ENCODE results near the gene SLC4A4.

GRCh38 chr4:71304289-71304850 is 34.5 kb upstream of the SLC4A4 start:
- TF ChIP-seq, protein P1, sequence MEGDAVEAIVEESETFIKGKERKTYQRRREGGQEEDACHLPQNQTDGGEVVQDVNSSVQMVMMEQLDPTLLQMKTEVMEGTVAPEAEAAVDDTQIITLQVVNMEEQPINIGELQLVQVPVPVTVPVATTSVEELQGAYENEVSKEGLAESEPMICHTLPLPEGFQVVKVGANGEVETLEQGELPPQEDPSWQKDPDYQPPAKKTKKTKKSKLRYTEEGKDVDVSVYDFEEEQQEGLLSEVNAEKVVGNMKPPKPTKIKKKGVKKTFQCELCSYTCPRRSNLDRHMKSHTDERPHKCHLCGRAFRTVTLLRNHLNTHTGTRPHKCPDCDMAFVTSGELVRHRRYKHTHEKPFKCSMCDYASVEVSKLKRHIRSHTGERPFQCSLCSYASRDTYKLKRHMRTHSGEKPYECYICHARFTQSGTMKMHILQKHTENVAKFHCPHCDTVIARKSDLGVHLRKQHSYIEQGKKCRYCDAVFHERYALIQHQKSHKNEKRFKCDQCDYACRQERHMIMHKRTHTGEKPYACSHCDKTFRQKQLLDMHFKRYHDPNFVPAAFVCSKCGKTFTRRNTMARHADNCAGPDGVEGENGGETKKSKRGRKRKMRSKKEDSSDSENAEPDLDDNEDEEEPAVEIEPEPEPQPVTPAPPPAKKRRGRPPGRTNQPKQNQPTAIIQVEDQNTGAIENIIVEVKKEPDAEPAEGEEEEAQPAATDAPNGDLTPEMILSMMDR (IDR thresholded peaks at IDR 0.05; ENCODE audit: borderline replicate concordance, extremely low read depth, low read length, poor library complexity, severe bottlenecking) = no peak
- TF ChIP-seq EZH2 (IDR thresholded peaks at IDR 0.05; ENCODE audit: borderline replicate concordance, low read depth, low read length, severe bottlenecking) = no peak
